Vagina (tissue), 2 donors: Measurements from ENCODE around the gene GINS3. TPM values are rescaled to one million over a fixed set of nuclear protein-coding genes. Genes with fewer than 3 reads are reported as not detected.

Experiments used
- DNase-seq, 2 donors: peaks; one replicate each; pipeline ENCODE4 v3.0.0-alpha.2; 2017; ENCODE audit errors: extremely low spot score in 2 of 2
- H3K27ac ChIP-seq: fragments of 200-600 bp; sonication (generic); one replicate; pipeline ENCODE4 v1.5.1; 2019
- H3K27me3 ChIP-seq: fragments of 200-600 bp; sonication (generic); one replicate; pipeline ENCODE4 v1.5.1; 2019
- H3K36me3 ChIP-seq, 2 donors: fragments of 200-600 bp; sonication (generic); one replicate each; pipeline ENCODE4 v1.5.1; 2017 to 2019
- H3K4me1 ChIP-seq: fragments of 200-600 bp; sonication (generic); one replicate; pipeline ENCODE4 v1.5.1; 2019
- H3K4me3 ChIP-seq, 2 donors: fragments of 200-600 bp; sonication (generic); 1 replicate in 1 of 2; 2 replicates in 1 of 2; pipeline ENCODE4 v1.5.1; 2016 to 2019
- H3K9me3 ChIP-seq: fragments of 200-600 bp; sonication (generic); one replicate; pipeline ENCODE4 v1.5.1; 2019
- CTCF ChIP-seq, 3 experiments: fragments of 450-650 bp in 2 of 3; fragments of 200-600 bp in 1 of 3; sonication (generic) in 1 of 3; IDR thresholded peaks; one replicate each; pipeline ENCODE4 v1.5.1; 2017 to 2019; ENCODE audit warnings: antibody characterized with exemption in 3 of 3, mild to moderate bottlenecking in 2 of 3, moderate library complexity in 2 of 3
- POLR2A ChIP-seq, 2 donors: fragments of 450-650 bp; IDR thresholded peaks; one replicate each; pipeline ENCODE4 v1.6.1; 2017; ENCODE audit warnings: antibody characterized with exemption in 2 of 2, mild to moderate bottlenecking in 2 of 2, moderate library complexity in 2 of 2
- POLR2AphosphoS5 ChIP-seq, 2 donors: sonication (generic); formaldehyde crosslinking; IDR thresholded peaks; one replicate each; pipeline ENCODE4 v1.9.0; 2017; ENCODE audit warnings: antibody characterized with exemption in 2 of 2, mild to moderate bottlenecking in 2 of 2, low read depth in 1 of 2; ENCODE audit not compliant: insufficient read depth in 1 of 2
- intact Hi-C: fragments of 100-400 bp; cut with DNase I; formaldehyde crosslinking; loops from one replicate; pipeline ENCODE4 v1.15.1; 2023
- total RNA-seq: library from RNA; depleted of rRNA; stranded (reverse); fragments of >200 nt; gene quantifications from one replicate; pipeline ENCODE4 v1.2.3, GENCODE V29; 2016

Gene GINS3
- total RNA-seq, 1 donor from 2014 or later = 7.4 TPM

- DNase-seq = no peak
- Histone ChIP-seq H3K9me3 (peaks cover under 1% of the 10 kb centered on the region), H3K36me3 (no peaks in the 10 kb centered on the region), H3K4me1 (no peaks in the 10 kb centered on the region), H3K27ac (no peak overlapping the region), H3K4me3 (no peak overlapping the region), H3K27me3 (no peaks in the 10 kb centered on the region)
- TF ChIP-seq CTCF (IDR thresholded peaks at IDR 0.05) (no peak), POLR2AphosphoS5 (IDR thresholded peaks at IDR 0.05; ENCODE audit: insufficient read depth in 1 of 2, low read depth in 1 of 2) (no peak), POLR2A (IDR thresholded peaks at IDR 0.05) (no peak)
- intact Hi-C loops = no loop called here
Measured at GRCh38 chr16:58365623-58366022, 26.6 kb upstream of the GINS3 start.

- H3K4me3 ChIP-seq = no peak overlapping the region
- H3K4me1 ChIP-seq = no peaks in the 10 kb centered on the region
- no peaks in the 10 kb centered on the region for H3K36me3 ChIP-seq
- H3K27me3 ChIP-seq = no peaks in the 10 kb centered on the region
- intact Hi-C loops = no loop called here
- H3K9me3 ChIP-seq = no peaks in the 10 kb centered on the region
- TF ChIP-seq CTCF (IDR thresholded peaks at IDR 0.05) (no peak), POLR2A (IDR thresholded peaks at IDR 0.05) (no peak), POLR2AphosphoS5 (IDR thresholded peaks at IDR 0.05; ENCODE audit: insufficient read depth in 1 of 2, low read depth in 1 of 2) (peak in 1 of 2 donors; percentile 85)
- H3K27ac ChIP-seq = no peak overlapping the region
- no peak for DNase-seq
Measured at GRCh38 chr16:58366247-58367031, 25.8 kb upstream of the GINS3 start.

GRCh38 chr16:58367252-58367651 is 25.0 kb upstream of the GINS3 start:
- DNase-seq = no peak

GRCh38 chr16:58371841-58372240 is 20.4 kb upstream of the GINS3 start:
- no peaks in the 10 kb centered on the region for H3K9me3 ChIP-seq

More at GRCh38 chr16:58367252-58367651, 25.0 kb upstream of the GINS3 start:
- Histone ChIP-seq H3K4me1 (no peaks in the 10 kb centered on the region), H3K36me3 (no peaks in the 10 kb centered on the region), H3K27ac (no peak overlapping the region), H3K4me3 (no peak overlapping the region), H3K9me3 (no peaks in the 10 kb centered on the region), H3K27me3 (no peaks in the 10 kb centered on the region)
- intact Hi-C loops = no loop called here
- TF ChIP-seq POLR2A (IDR thresholded peaks at IDR 0.05) (no peak), POLR2AphosphoS5 (IDR thresholded peaks at IDR 0.05; ENCODE audit: insufficient read depth in 1 of 2, low read depth in 1 of 2) (no peak), CTCF (IDR thresholded peaks at IDR 0.05) (no peak)

More at GRCh38 chr16:58371841-58372240, 20.4 kb upstream of the GINS3 start:
- Histone ChIP-seq H3K36me3 (no peaks in the 10 kb centered on the region), H3K27ac (no peak overlapping the region), H3K27me3 (no peaks in the 10 kb centered on the region), H3K4me1 (no peaks in the 10 kb centered on the region), H3K4me3 (no peak overlapping the region)
- intact Hi-C loops = no loop called here
- no peak for DNase-seq
- TF ChIP-seq POLR2AphosphoS5 (IDR thresholded peaks at IDR 0.05; ENCODE audit: insufficient read depth in 1 of 2, low read depth in 1 of 2) (no peak), POLR2A (IDR thresholded peaks at IDR 0.05) (no peak), CTCF (IDR thresholded peaks at IDR 0.05) (no peak)
